ENCODE results near the gene SLC2A9.

DNA sequence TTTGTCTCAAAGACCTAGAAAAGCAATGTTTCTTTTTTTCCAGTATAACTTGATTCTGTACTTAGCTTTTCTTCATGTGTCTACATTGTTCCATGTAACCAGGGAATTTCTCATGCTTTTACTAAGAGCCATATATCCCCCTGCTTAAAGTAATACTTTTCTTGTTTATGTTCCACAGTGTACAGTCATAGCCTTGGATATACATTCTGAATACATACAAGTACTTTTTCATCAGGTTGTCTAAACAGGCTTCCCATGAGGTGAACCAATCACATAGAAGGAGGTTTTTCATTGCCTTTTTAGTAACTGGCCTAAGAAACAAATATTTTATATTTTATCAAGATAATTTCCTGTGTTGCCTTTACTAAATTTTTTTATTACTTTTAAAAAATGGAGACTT is 52.8 kb downstream of the SLC2A9 start:
- TF ChIP-seq, protein P1, sequence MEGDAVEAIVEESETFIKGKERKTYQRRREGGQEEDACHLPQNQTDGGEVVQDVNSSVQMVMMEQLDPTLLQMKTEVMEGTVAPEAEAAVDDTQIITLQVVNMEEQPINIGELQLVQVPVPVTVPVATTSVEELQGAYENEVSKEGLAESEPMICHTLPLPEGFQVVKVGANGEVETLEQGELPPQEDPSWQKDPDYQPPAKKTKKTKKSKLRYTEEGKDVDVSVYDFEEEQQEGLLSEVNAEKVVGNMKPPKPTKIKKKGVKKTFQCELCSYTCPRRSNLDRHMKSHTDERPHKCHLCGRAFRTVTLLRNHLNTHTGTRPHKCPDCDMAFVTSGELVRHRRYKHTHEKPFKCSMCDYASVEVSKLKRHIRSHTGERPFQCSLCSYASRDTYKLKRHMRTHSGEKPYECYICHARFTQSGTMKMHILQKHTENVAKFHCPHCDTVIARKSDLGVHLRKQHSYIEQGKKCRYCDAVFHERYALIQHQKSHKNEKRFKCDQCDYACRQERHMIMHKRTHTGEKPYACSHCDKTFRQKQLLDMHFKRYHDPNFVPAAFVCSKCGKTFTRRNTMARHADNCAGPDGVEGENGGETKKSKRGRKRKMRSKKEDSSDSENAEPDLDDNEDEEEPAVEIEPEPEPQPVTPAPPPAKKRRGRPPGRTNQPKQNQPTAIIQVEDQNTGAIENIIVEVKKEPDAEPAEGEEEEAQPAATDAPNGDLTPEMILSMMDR (IDR thresholded peaks at IDR 0.05): no peak
- TF ChIP-seq POLR2A (IDR thresholded peaks at IDR 0.05): no peak
